Hepatocyte (in vitro differentiated cells): ENCODE results near the gene ATPAF1. TPM values are rescaled to one million over a fixed set of nuclear protein-coding genes. Genes with fewer than 3 reads are reported as not detected.
A peak's percentile ranks its signal among the peaks of the same experiment; 100 is the strongest.

Experiments
- DNase-seq: peaks from one replicate; pipeline ENCODE4 v3.0.0-alpha.2; 2016; ENCODE audit warnings: low spot score
- H2AFZ ChIP-seq: fragments of 200-600 bp; sonication (generic); 2 replicates; pipeline ENCODE4 v1.6.0; 2016; ENCODE audit warnings: antibody characterized with exemption, mild to moderate bottlenecking
- H3K27ac ChIP-seq: fragments of 200-600 bp; sonication (generic); 2 replicates; pipeline ENCODE4 v1.5.1; 2016; ENCODE audit warnings: mild to moderate bottlenecking
- H3K27me3 ChIP-seq: fragments of 200-600 bp; sonication (generic); 2 replicates; pipeline ENCODE4 v1.6.1; 2016
- H3K36me3 ChIP-seq: fragments of 200-600 bp; sonication (generic); replicated peaks from 2 replicates; pipeline ENCODE4 v1.5.1; 2016; ENCODE audit warnings: low read depth; ENCODE audit not compliant: insufficient read depth
- H3K4me1 ChIP-seq: fragments of 200-600 bp; sonication (generic); 2 replicates; pipeline ENCODE4 v1.5.1; 2016; ENCODE audit warnings: mild to moderate bottlenecking, moderate library complexity; ENCODE audit not compliant: insufficient read depth
- H3K4me2 ChIP-seq: fragments of 200-600 bp; sonication (generic); 2 replicates; pipeline ENCODE4 v1.6.0; 2016
- H3K4me3 ChIP-seq: fragments of 200-600 bp; sonication (generic); 2 replicates; pipeline ENCODE4 v1.5.1; 2016; ENCODE audit warnings: mild to moderate bottlenecking
- H3K79me2 ChIP-seq: fragments of 200-600 bp; sonication (generic); 2 replicates; pipeline ENCODE4 v1.6.0; 2017; ENCODE audit warnings: mild to moderate bottlenecking
- H3K9me2 ChIP-seq: fragments of 200-600 bp; sonication (generic); replicated peaks from 2 replicates; pipeline ENCODE4 v1.6.0; 2017; ENCODE audit warnings: mild to moderate bottlenecking; ENCODE audit not compliant: insufficient read depth
- H3K9me3 ChIP-seq: fragments of 200-600 bp; sonication (generic); 2 replicates; pipeline ENCODE4 v1.5.1; 2016; ENCODE audit warnings: low read depth, mild to moderate bottlenecking
- H4K20me1 ChIP-seq: fragments of 200-600 bp; sonication (generic); 2 replicates; pipeline ENCODE4 v1.6.0; 2016; ENCODE audit warnings: mild to moderate bottlenecking; ENCODE audit not compliant: insufficient read depth, poor library complexity, severe bottlenecking
- CTCF ChIP-seq: fragments of 200-600 bp; sonication (generic); IDR thresholded peaks from 2 replicates; pipeline ENCODE4 v1.5.1; 2016; ENCODE audit warnings: antibody characterized with exemption, mild to moderate bottlenecking; ENCODE audit not compliant: poor library complexity
- EZH2 ChIP-seq: fragments of 200-600 bp; sonication (generic); IDR thresholded peaks from 2 replicates; pipeline ENCODE4 v1.6.1; 2016; ENCODE audit warnings: antibody characterized with exemption, mild to moderate bottlenecking, borderline replicate concordance
- EZH2phosphoT487 ChIP-seq: fragments of 200-600 bp; sonication (generic); IDR thresholded peaks from one replicate; pipeline ENCODE4 v1.6.1; 2018; ENCODE audit warnings: antibody characterized with exemption, mild to moderate bottlenecking, low read depth, moderate library complexity; ENCODE audit not compliant: unreplicated experiment, severe bottlenecking
- WGBS: methylation state at CpG from one replicate; pipeline ENCODE4 v1.1.6; 2016; ENCODE audit warnings: low lambda C conversion rate; ENCODE audit errors: missing lambda C conversion rate; 5-methylcytosine and 5-hydroxymethylcytosine counted together
- polyA plus RNA-seq: library from polyadenylated mRNA; unstranded; fragments of >200 nt; fragmentation: Nextera tagmentation; extraction: Ambion mirVana; gene quantifications from 2 replicates; pipeline ENCODE4 v1.2.1, GENCODE V29; 2016
- total RNA-seq: library from RNA; depleted of rRNA; stranded (reverse); fragments of >200 nt; gene quantifications from 2 replicates; pipeline ENCODE4 v1.2.3, GENCODE V29; 2014

The ATPAF1 gene
- total and polyA plus RNA-seq, 2 experiments from 2014 or later: 57.5 to 63.2 TPM

- Histone ChIP-seq H3K36me3 (peaks cover 4% of the 10 kb centered on the region), H3K4me3 (no peak overlapping the region), H3K4me1 (no peaks in the 10 kb centered on the region), H4K20me1 (no peaks in the 10 kb centered on the region), H3K9me3 (no peaks in the 10 kb centered on the region), H3K27ac (no peak overlapping the region), H3K79me2 (no peaks in the 10 kb centered on the region), H3K27me3 (no peaks in the 10 kb centered on the region), H3K9me2 (no peaks in the 10 kb centered on the region), H3K4me2 (no peak overlapping the region), H2AFZ (no peak overlapping the region)
- DNase-seq: no peak
- TF ChIP-seq CTCF: no peak
- no peak for TF ChIP-seq EZH2
- TF ChIP-seq EZH2phosphoT487: no peak
- WGBS: 95% methylated on average over 1 of the region's 1 CpG
These were observed 8.4 kb upstream of the ATPAF1 start for GRCh38 chr1:46676531-46676930.

GRCh38 chr1:46675549-46676314 is 7.6 kb upstream of the ATPAF1 start:
- H3K4me3 ChIP-seq: no peak overlapping the region
- H3K9me3 ChIP-seq: no peaks in the 10 kb centered on the region
- no peak for DNase-seq
- H3K36me3 ChIP-seq: peaks cover 4% of the 10 kb centered on the region
- H4K20me1 ChIP-seq: no peaks in the 10 kb centered on the region
- no peaks in the 10 kb centered on the region for H3K9me2 ChIP-seq
- H3K27ac ChIP-seq: no peak overlapping the region
- 86% methylated on average over 1 of the region's 1 CpG for WGBS
- no peaks in the 10 kb centered on the region for H3K4me1 ChIP-seq
- H3K27me3 ChIP-seq: no peaks in the 10 kb centered on the region
- no peak for TF ChIP-seq EZH2
- no peak for TF ChIP-seq EZH2phosphoT487
- TF ChIP-seq CTCF: no peak
- H3K79me2 ChIP-seq: no peaks in the 10 kb centered on the region
- H2AFZ ChIP-seq: no peak overlapping the region
- H3K4me2 ChIP-seq: no peak overlapping the region

GRCh38 chr1:46673749-46674182 is 5.6 kb upstream of the ATPAF1 start:
- H3K27ac ChIP-seq: no peak overlapping the region
- H3K4me1 ChIP-seq: no peaks in the 10 kb centered on the region
- no peak overlapping the region for H2AFZ ChIP-seq
- H3K4me2 ChIP-seq: no peak overlapping the region
- no peaks in the 10 kb centered on the region for H4K20me1 ChIP-seq
- peak; percentile 39 for DNase-seq
- TF ChIP-seq EZH2 (no peak), CTCF (no peak), EZH2phosphoT487 (no peak)
- no peaks in the 10 kb centered on the region for H3K79me2 ChIP-seq
- no peaks in the 10 kb centered on the region for H3K36me3 ChIP-seq
- no peaks in the 10 kb centered on the region for H3K9me3 ChIP-seq
- no peaks in the 10 kb centered on the region for H3K9me2 ChIP-seq
- no peaks in the 10 kb centered on the region for H3K27me3 ChIP-seq
- H3K4me3 ChIP-seq: no peak overlapping the region
- WGBS: 72% methylated on average over 4 of the region's 4 CpGs
